Common myeloid progenitor, CD34-positive (primary cell): ENCODE results near the gene UNC13C.

Experiments used
- CTCF ChIA-PET: fragments of 350-600 bp; sonication (Branson Sonifier 250); formaldehyde crosslinking; loops from one replicate; lab custom pipeline; 2021; ENCODE audit warnings: antibody characterized with exemption; lab: Charles Lee
- POLR2A ChIA-PET: fragments of 350-600 bp; sonication (Branson Sonifier 250); formaldehyde crosslinking; loops from one replicate; lab custom pipeline; 2021; ENCODE audit warnings: antibody characterized with exemption; lab: Charles Lee
- DNase-seq, 3 donors: peaks; one replicate each; pipeline versions ENCODE4 v3.0.0 to v3.0.0-alpha.2; 2013
- H3K27ac ChIP-seq, 2 experiments: 1 replicate in 1 of 2; 2 replicates in 1 of 2; pipeline ENCODE4 v1.7.0; 2013; ENCODE audit warnings: inconsistent platforms in 2 of 2, low read length in 2 of 2, mild to moderate bottlenecking in 2 of 2, low read depth in 1 of 2, moderate library complexity in 1 of 2; ENCODE audit not compliant: severe bottlenecking in 2 of 2, insufficient read depth in 1 of 2, poor library complexity in 1 of 2
- H3K27me3 ChIP-seq, 5 experiments: replicated peaks in 2 of 5; 1 replicate in 3 of 5; 2 replicates in 2 of 5; pipeline versions ENCODE4 v1.6.1 to v1.7.0; 2013; ENCODE audit warnings: low read length in 4 of 5, mild to moderate bottlenecking in 2 of 5, moderate library complexity in 2 of 5, inconsistent platforms in 1 of 5; ENCODE audit not compliant: insufficient read depth in 5 of 5, control insufficient read depth in 4 of 5
- H3K36me3 ChIP-seq, 4 experiments: 1 replicate in 2 of 4; 2 replicates in 2 of 4; pipeline versions ENCODE4 v1.6.1 to v1.7.0; 2013; ENCODE audit warnings: low read length in 3 of 4, control low read depth in 1 of 4, mild to moderate bottlenecking in 1 of 4; ENCODE audit not compliant: control insufficient read depth in 4 of 4, insufficient read depth in 4 of 4
- H3K4me1 ChIP-seq, 4 experiments: 1 replicate in 3 of 4; 2 replicates in 1 of 4; pipeline versions ENCODE4 v1.6.1 to v1.7.1; 2013; ENCODE audit warnings: low read length in 3 of 4, mild to moderate bottlenecking in 3 of 4, control low read depth in 1 of 4, inconsistent platforms in 1 of 4, moderate library complexity in 1 of 4; ENCODE audit not compliant: control insufficient read depth in 4 of 4, insufficient read depth in 4 of 4; ENCODE audit errors: control extremely low read depth in 1 of 4
- H3K4me3 ChIP-seq, 7 experiments: 1 replicate in 4 of 7; 2 replicates in 3 of 7; pipeline versions ENCODE4 v1.5.1 to v1.7.0; 2013; ENCODE audit warnings: mild to moderate bottlenecking in 7 of 7, low read length in 6 of 7, moderate library complexity in 6 of 7, inconsistent platforms in 2 of 7, low read depth in 2 of 7, control low read depth in 1 of 7; ENCODE audit not compliant: insufficient read depth in 4 of 7, control insufficient read depth in 1 of 7; ENCODE audit errors: extremely low read depth in 1 of 7
- H3K9me3 ChIP-seq, 5 experiments: 1 replicate in 4 of 5; 2 replicates in 1 of 5; pipeline versions ENCODE4 v1.6.1 to v1.7.1; 2013; ENCODE audit warnings: low read length in 4 of 5, mild to moderate bottlenecking in 2 of 5, inconsistent platforms in 1 of 5, low read depth in 1 of 5, moderate library complexity in 1 of 5; ENCODE audit not compliant: control insufficient read depth in 4 of 5, insufficient read depth in 2 of 5; ENCODE audit errors: control extremely low read depth in 1 of 5
- WGBS: methylation state at CpG from one replicate; pipeline ENCODE4 v1.1.5; 2013; ENCODE audit not compliant: insufficient coverage; 5-methylcytosine and 5-hydroxymethylcytosine counted together

The UNC13C gene

GRCh38 chr15:54594115-54594514 is 615.9 kb downstream of the UNC13C start:
- H3K27me3 ChIP-seq: no peaks in the 10 kb centered on the region
- H3K4me3 ChIP-seq: no peak overlapping the region
- no peak for DNase-seq
- H3K27ac ChIP-seq: no peak overlapping the region
- CTCF ChIA-PET: no interaction called here
- POLR2A ChIA-PET: no interaction called here
- no peaks in the 10 kb centered on the region for H3K4me1 ChIP-seq
- H3K36me3 ChIP-seq: no peaks in the 10 kb centered on the region
- H3K9me3 ChIP-seq: peaks cover 0 to 11% (median 3%) of the 10 kb centered on the region in 5 experiments
- 100% methylated on average over 4 of the region's 4 CpGs for WGBS

GRCh38 chr15:54599386-54599785 is 621.1 kb downstream of the UNC13C start:
- no peak for DNase-seq
- 100% methylated on average over 2 of the region's 3 CpGs for WGBS
- Histone ChIP-seq H3K36me3 (no peaks in the 10 kb centered on the region), H3K4me1 (no peaks in the 10 kb centered on the region), H3K27ac (no peak overlapping the region), H3K4me3 (no peak overlapping the region), H3K27me3 (no peaks in the 10 kb centered on the region), H3K9me3 (peaks cover 0 to 8% (median 0%) of the 10 kb centered on the region in 5 experiments)
- POLR2A ChIA-PET: no interaction called here
- CTCF ChIA-PET: no interaction called here

GRCh38 chr15:54605043-54605442 is 626.8 kb downstream of the UNC13C start:
- H3K27me3 ChIP-seq: no peaks in the 10 kb centered on the region
- peaks cover 0 to 1% (median 0%) of the 10 kb centered on the region in 5 experiments for H3K9me3 ChIP-seq
- WGBS: 100% methylated on average over 2 of the region's 2 CpGs
- H3K27ac ChIP-seq: no peak overlapping the region
- DNase-seq: no peak
- ChIA-PET CTCF (no interaction called here), POLR2A (no interaction called here)
- H3K4me3 ChIP-seq: no peak overlapping the region
- no peaks in the 10 kb centered on the region for H3K36me3 ChIP-seq
- peaks cover 0 to 8% (median 0%) of the 10 kb centered on the region in 4 experiments for H3K4me1 ChIP-seq

- 100% methylated on average over 4 of the region's 4 CpGs for WGBS
- H3K9me3 ChIP-seq: peaks cover 0 to 2% (median 0%) of the 10 kb centered on the region in 5 experiments
- H3K27me3 ChIP-seq: no peaks in the 10 kb centered on the region
- CTCF ChIA-PET: no interaction called here
- peaks cover 0 to 8% (median 0%) of the 10 kb centered on the region in 4 experiments for H3K4me1 ChIP-seq
- H3K36me3 ChIP-seq: no peaks in the 10 kb centered on the region
- H3K27ac ChIP-seq: no peak overlapping the region
- no peak overlapping the region for H3K4me3 ChIP-seq
- POLR2A ChIA-PET: no interaction called here
- no peak for DNase-seq
These were observed 627.3 kb downstream of the UNC13C start for GRCh38 chr15:54605556-54605955.

- ChIA-PET POLR2A (no interaction called here), CTCF (no interaction called here)
- no peaks in the 10 kb centered on the region for H3K27me3 ChIP-seq
- peak; percentile 2 to 68 (median 52) for DNase-seq
- H3K4me1 ChIP-seq: peaks cover 0 to 8% (median 2%) of the 10 kb centered on the region in 4 experiments
- no peak overlapping the region for H3K4me3 ChIP-seq
- H3K36me3 ChIP-seq: no peaks in the 10 kb centered on the region
- peaks cover 0 to 2% (median 0%) of the 10 kb centered on the region in 5 experiments for H3K9me3 ChIP-seq
- no peak overlapping the region for H3K27ac ChIP-seq
- WGBS: 40% methylated on average over 1 of the region's 1 CpG
These were observed 630.9 kb downstream of the UNC13C start for GRCh38 chr15:54608876-54609835.

GRCh38 chr15:54618120-54618519 is 639.9 kb downstream of the UNC13C start:
- Histone ChIP-seq H3K9me3 (no peaks in the 10 kb centered on the region), H3K27ac (no peak overlapping the region), H3K4me1 (peaks cover 0 to 3% (median 0%) of the 10 kb centered on the region in 4 experiments), H3K27me3 (no peaks in the 10 kb centered on the region), H3K4me3 (no peak overlapping the region), H3K36me3 (no peaks in the 10 kb centered on the region)
- WGBS: no CpG with 5 or more reads among the region's 2 CpGs
- ChIA-PET CTCF (interaction anchor here (0.6 kb wide), 1 partner anchor 111 kb away, joined by 3 read pairs; no protein-coding TSS in a partner anchor), POLR2A (no interaction called here)
- no peak for DNase-seq

GRCh38 chr15:54619180-54619579 is 640.9 kb downstream of the UNC13C start:
- no peak for DNase-seq
- Histone ChIP-seq H3K36me3 (no peaks in the 10 kb centered on the region), H3K27me3 (no peaks in the 10 kb centered on the region), H3K4me3 (no peak overlapping the region), H3K9me3 (no peaks in the 10 kb centered on the region), H3K27ac (no peak overlapping the region), H3K4me1 (peaks cover 0 to 6% (median 1%) of the 10 kb centered on the region in 4 experiments)
- WGBS: 87% methylated on average over 2 of the region's 3 CpGs
- ChIA-PET POLR2A (no interaction called here), CTCF (no interaction called here)
